GM18907 (cell line): ENCODE results near the gene ZNF839.
A peak's percentile ranks its signal among the peaks of the same experiment; 100 is the strongest.
"Not testable (repeated sequence)": the region's sequence is repeated elsewhere in the genome, so short reads cannot be mapped to it uniquely, and the experiment has no call there.

Source experiments
- ATAC-seq: cut with Tn5 transposase; IDR thresholded peaks from one replicate; pipeline ENCODE4 v1.9.1; 2021; ENCODE audit warnings: mild to moderate bottlenecking, moderate library complexity; ENCODE audit not compliant: unreplicated experiment

ZNF839 gene

GRCh38 chr14:102319351-102320032 lies at the start of gene ZNF839:
Gene ZNF839, plus strand, starts transcription at chr14:102319746. Its CDS starts 20 bp downstream, at chr14:102319766.
- ATAC-seq, result peak; percentile 62

GRCh38 chr14:102272392-102272791 lies 47.2 kb upstream of the ZNF839 start:
- no peak for ATAC-seq

- no peak for ATAC-seq
Observed at GRCh38 chr14:102275866-102276265, 43.7 kb upstream of the ZNF839 start.

- ATAC-seq, result no peak
Observed at GRCh38 chr14:102277874-102278630, 41.5 kb upstream of the ZNF839 start.

- no peak for ATAC-seq
Observed at GRCh38 chr14:102278631-102278935, 41.0 kb upstream of the ZNF839 start.

GRCh38 chr14:102279282-102279681 lies 40.3 kb upstream of the ZNF839 start:
- ATAC-seq, result no peak

GRCh38 chr14:102279688-102280348 lies 39.7 kb upstream of the ZNF839 start:
- ATAC-seq, result no peak

GRCh38 chr14:102280376-102280962 lies 39.1 kb upstream of the ZNF839 start:
- no peak for ATAC-seq

- ATAC-seq, result no peak
Observed at GRCh38 chr14:102282751-102283465, 36.6 kb upstream of the ZNF839 start.

- no peak for ATAC-seq
Observed at GRCh38 chr14:102283631-102284129, 35.9 kb upstream of the ZNF839 start.

GRCh38 chr14:102285106-102285505 lies 34.4 kb upstream of the ZNF839 start:
- no peak for ATAC-seq

- ATAC-seq, result no peak
Observed at GRCh38 chr14:102288139-102288538, 31.4 kb upstream of the ZNF839 start.

GRCh38 chr14:102292441-102292840 lies 27.1 kb upstream of the ZNF839 start:
- no peak for ATAC-seq

GRCh38 chr14:102293781-102294180 lies 25.8 kb upstream of the ZNF839 start:
- no peak for ATAC-seq

- no peak for ATAC-seq
Observed at GRCh38 chr14:102295270-102295669, 24.3 kb upstream of the ZNF839 start.

- no peak for ATAC-seq
Observed at GRCh38 chr14:102297436-102298170, 21.9 kb upstream of the ZNF839 start.

- ATAC-seq, result not testable (repeated sequence)
Observed at GRCh38 chr14:102298303-102299070, 21.1 kb upstream of the ZNF839 start.

GRCh38 chr14:102303664-102304063 lies 15.9 kb upstream of the ZNF839 start:
- ATAC-seq, result no peak
